ENCODE data around the gene RBMS2.
"Not testable (repeated sequence)": the region's sequence is repeated elsewhere in the genome, so short reads cannot be mapped to it uniquely, and the experiment has no call there.

- not testable (repeated sequence) for TF ChIP-seq EZH2 (IDR thresholded peaks at IDR 0.05; ENCODE audit: borderline replicate concordance, insufficient read depth, low read depth, low read length, poor library complexity, severe bottlenecking); CTCF (IDR thresholded peaks at IDR 0.05)
These were observed 23.3 kb upstream of the RBMS2 start for GRCh38 chr12:56498126-56498902.
